Measurements from ENCODE around the gene LGALS3BP.

GRCh38 chr17:78976907-78977680 lies 2.6 kb downstream of the LGALS3BP start:
- TF ChIP-seq CTCF (IDR thresholded peaks at IDR 0.05) (no peak), POLR2A (IDR thresholded peaks at IDR 0.05) (no peak)

Data from tibial nerve (tissue), 3 donors.